ENCODE data around the gene GNB1. TPM values are rescaled to one million over a fixed set of nuclear protein-coding genes. Genes with fewer than 3 reads are reported as not detected.

Gene GNB1
- total and polyA plus RNA-seq, 2 donors (not counting 1 experiment from before 2014, with no cell fraction given): 91.3 to 485 TPM

DNA sequence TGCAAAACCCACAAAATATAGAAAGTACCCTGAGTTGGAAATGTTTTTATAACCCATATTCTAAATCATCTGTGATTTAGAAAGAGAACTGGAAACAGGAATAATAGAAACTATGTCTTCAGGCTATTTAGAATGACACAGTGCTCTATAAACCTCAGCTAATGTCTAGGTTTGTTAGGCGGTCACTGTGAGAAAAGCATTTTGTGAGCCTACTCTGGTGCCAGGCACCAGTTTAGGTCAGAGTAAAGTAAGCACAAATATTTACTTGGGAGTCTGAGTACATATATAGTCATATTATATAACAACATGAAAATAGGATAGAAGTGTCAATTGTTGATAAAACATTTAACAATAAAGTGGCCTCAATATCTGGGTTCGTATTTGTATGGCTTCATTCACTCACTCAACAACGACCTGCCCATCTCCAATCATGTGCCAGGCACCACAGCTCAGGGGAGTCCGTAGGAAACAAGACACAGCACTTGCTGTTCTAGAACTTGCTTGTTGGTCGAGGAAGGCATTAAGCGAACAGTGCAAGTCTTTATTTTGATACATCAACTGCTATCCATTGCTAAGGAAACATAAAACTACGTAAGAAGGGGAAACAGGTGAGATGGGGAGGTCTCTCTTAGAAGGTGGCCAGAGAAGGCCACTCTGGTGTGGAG, 37.2 kb downstream of the GNB1 start:
- Histone ChIP-seq H3K79me2 (ENCODE audit: control insufficient read depth, insufficient read depth, low read length) (peaks cover 96% of the 10 kb centered on the region), H4K20me1 (ENCODE audit: control insufficient read depth, extremely low read depth, insufficient read depth, low read length) (peaks cover 4% of the 10 kb centered on the region), H2AFZ (ENCODE audit: low read length) (no peak overlapping the region), H3K36me3 (ENCODE audit: control insufficient read depth, insufficient read depth, low read length) (no peaks in the 10 kb centered on the region), H3K9me3 (ENCODE audit: control insufficient read depth, insufficient read depth, low read depth, low read length) (no peaks in the 10 kb centered on the region), H3K27ac (ENCODE audit: insufficient read depth, low read length) (no peak overlapping the region), H3K4me3 (replicated peaks in 1 of 4; ENCODE audit: control extremely low read depth in 1 of 4, insufficient read depth in 1 of 4, low read depth in 3 of 4, low read length in 4 of 4) (no peak overlapping the region), H3K4me1 (ENCODE audit: control insufficient read depth, extremely low read depth, insufficient read depth, low read length) (no peaks in the 10 kb centered on the region), H3K27me3 (ENCODE audit: control insufficient read depth, insufficient read depth, low read length) (no peaks in the 10 kb centered on the region), H3K4me2 (ENCODE audit: extremely low read depth, insufficient read depth, low read length) (no peak overlapping the region), H3K9ac (ENCODE audit: insufficient read depth, low read length) (no peak overlapping the region)
- no peak for TF ChIP-seq CTCF (conservative IDR thresholded peaks at IDR 0.05 in 1 of 2, IDR thresholded peaks at IDR 0.05 in 1 of 2; ENCODE audit: low read depth in 1 of 2, low read length in 2 of 2)
- no peak for TF ChIP-seq EZH2 (IDR thresholded peaks at IDR 0.05; ENCODE audit: low read length, missing control alignments)
- DNase-seq (ENCODE audit: low read depth in 2 of 2): no peak

- Histone ChIP-seq H3K36me3 (ENCODE audit: control insufficient read depth, insufficient read depth, low read length) (no peaks in the 10 kb centered on the region), H3K79me2 (ENCODE audit: control insufficient read depth, insufficient read depth, low read length) (peaks cover 96% of the 10 kb centered on the region), H3K27ac (ENCODE audit: insufficient read depth, low read length) (no peak overlapping the region), H3K9me3 (ENCODE audit: control insufficient read depth, insufficient read depth, low read depth, low read length) (no peaks in the 10 kb centered on the region), H2AFZ (ENCODE audit: low read length) (no peak overlapping the region), H3K27me3 (ENCODE audit: control insufficient read depth, insufficient read depth, low read length) (no peaks in the 10 kb centered on the region), H3K4me2 (ENCODE audit: extremely low read depth, insufficient read depth, low read length) (no peak overlapping the region), H3K9ac (ENCODE audit: insufficient read depth, low read length) (no peak overlapping the region), H3K4me3 (replicated peaks in 1 of 4; ENCODE audit: control extremely low read depth in 1 of 4, insufficient read depth in 1 of 4, low read depth in 3 of 4, low read length in 4 of 4) (no peak overlapping the region), H4K20me1 (ENCODE audit: control insufficient read depth, extremely low read depth, insufficient read depth, low read length) (peaks cover 2% of the 10 kb centered on the region), H3K4me1 (ENCODE audit: control insufficient read depth, extremely low read depth, insufficient read depth, low read length) (no peaks in the 10 kb centered on the region)
- TF ChIP-seq EZH2 (IDR thresholded peaks at IDR 0.05; ENCODE audit: low read length, missing control alignments): no peak
- DNase-seq (ENCODE audit: low read depth in 2 of 2): no peak
Measured at GRCh38 chr1:1852619-1853414, 38.1 kb downstream of the GNB1 start.

DNA sequence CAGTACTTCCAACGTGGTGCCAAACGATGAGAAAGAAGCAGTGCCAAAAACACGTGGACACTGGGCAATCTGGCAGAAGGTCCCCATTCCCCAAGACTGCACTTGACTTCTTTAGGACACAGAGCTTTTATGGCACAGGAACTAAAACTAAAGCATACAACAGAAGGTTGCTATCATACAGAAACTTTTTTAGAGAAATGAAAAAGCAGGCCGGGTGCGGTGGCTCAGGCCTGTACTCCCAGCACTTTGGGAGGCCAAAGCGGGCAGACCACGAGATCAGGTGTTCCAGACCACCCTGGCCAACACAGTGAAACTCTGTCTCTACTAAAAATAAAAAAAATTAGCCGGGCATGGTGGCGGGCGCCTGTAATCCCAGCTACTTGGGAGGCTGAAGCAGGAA, 43.0 kb downstream of the GNB1 start:
- no peak for DNase-seq (ENCODE audit: low read depth in 2 of 2)
- H3K27ac ChIP-seq (ENCODE audit: insufficient read depth, low read length): no peak overlapping the region

More for the DNA sequence above, 43.0 kb downstream of the GNB1 start:
- TF ChIP-seq CTCF (conservative IDR thresholded peaks at IDR 0.05 in 1 of 2, IDR thresholded peaks at IDR 0.05 in 1 of 2; ENCODE audit: low read depth in 1 of 2, low read length in 2 of 2) (no peak), EZH2 (IDR thresholded peaks at IDR 0.05; ENCODE audit: low read length, missing control alignments) (no peak)
- peaks cover under 1% of the 10 kb centered on the region for H3K4me1 ChIP-seq (ENCODE audit: control insufficient read depth, extremely low read depth, insufficient read depth, low read length)
- no peaks in the 10 kb centered on the region for H3K9me3 ChIP-seq (ENCODE audit: control insufficient read depth, insufficient read depth, low read depth, low read length)
- no peak overlapping the region for H2AFZ ChIP-seq (ENCODE audit: low read length)
- H3K4me2 ChIP-seq (ENCODE audit: extremely low read depth, insufficient read depth, low read length): no peak overlapping the region
- peaks cover 4% of the 10 kb centered on the region for H4K20me1 ChIP-seq (ENCODE audit: control insufficient read depth, extremely low read depth, insufficient read depth, low read length)
- no peak overlapping the region for H3K9ac ChIP-seq (ENCODE audit: insufficient read depth, low read length)
- H3K79me2 ChIP-seq (ENCODE audit: control insufficient read depth, insufficient read depth, low read length): peaks cover 95% of the 10 kb centered on the region
- H3K36me3 ChIP-seq (ENCODE audit: control insufficient read depth, insufficient read depth, low read length): no peaks in the 10 kb centered on the region
- H3K27me3 ChIP-seq (ENCODE audit: control insufficient read depth, insufficient read depth, low read length): no peaks in the 10 kb centered on the region
- H3K4me3 ChIP-seq (replicated peaks in 1 of 4; ENCODE audit: control extremely low read depth in 1 of 4, insufficient read depth in 1 of 4, low read depth in 3 of 4, low read length in 4 of 4): no peak overlapping the region
